HG03139 (cell line): Measurements from ENCODE around the gene CREB3.

Experiments
- ATAC-seq: cut with Tn5 transposase; IDR thresholded peaks from one replicate; pipeline ENCODE4 v1.9.1; 2021; ENCODE audit not compliant: unreplicated experiment

The CREB3 gene

DNA sequence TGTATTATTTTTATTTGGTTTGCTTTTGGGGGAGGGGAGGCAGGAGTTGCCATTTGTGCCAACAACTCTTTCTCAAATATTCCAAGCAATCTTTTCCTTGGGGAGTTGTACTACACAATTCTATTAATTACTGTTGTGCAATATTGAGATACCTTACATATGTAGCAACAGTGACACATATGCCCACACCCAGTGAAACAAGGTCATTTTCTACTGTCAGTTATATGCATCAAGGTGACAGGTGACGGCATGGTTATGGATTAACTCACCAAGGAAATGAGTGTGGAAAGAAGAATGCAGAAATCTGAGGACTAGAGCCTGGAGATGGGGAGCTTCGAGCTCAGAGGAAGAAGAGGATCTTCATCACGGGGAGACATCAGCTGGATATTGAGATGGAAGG is 39.5 kb downstream of the CREB3 start:
- ATAC-seq = no peak

GRCh38 chr9:35774907-35775635 is 42.6 kb downstream of the CREB3 start:
- ATAC-seq = no peak

DNA sequence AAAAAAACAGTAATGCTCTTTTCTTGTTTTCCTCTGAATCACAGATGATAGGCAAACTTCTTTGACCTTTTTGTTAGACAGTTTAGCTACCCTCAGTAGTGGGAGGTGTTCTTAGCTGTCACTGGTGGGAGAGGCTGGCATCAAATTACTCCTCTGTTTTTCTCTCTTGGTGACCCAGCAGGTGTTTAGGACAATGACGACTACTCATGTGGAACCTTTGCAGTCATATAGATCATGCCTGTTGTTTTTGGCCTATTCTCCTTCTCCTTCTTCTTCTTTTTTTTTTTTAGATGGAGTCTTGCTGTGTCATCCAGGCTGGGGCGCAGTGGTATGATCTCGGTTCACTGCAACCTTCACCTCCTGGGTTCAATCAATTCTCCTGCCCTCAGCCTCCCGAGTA is 43.6 kb downstream of the CREB3 start:
- no peak for ATAC-seq

DNA sequence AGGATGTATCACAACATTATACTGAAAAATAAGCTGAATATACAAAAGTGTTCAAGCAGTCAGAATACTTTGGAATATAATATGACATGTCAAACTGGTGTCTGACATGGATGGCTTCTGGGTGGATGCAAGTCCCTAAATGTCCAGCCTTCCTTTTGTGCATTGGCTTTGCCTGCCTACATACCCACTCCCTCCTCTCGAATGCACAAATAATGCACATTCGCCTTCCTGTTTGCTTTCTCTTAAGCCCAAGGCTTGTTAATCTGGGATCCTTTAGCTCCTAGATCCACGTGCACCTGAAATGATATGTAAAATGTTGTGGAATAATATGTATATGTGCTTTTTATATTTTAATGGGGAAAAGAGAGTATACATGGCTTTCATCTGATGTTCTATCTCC is 46.0 kb downstream of the CREB3 start:
- no peak for ATAC-seq

- ATAC-seq = no peak
These were observed 48.6 kb downstream of the CREB3 start for GRCh38 chr9:35781066-35781465.

DNA sequence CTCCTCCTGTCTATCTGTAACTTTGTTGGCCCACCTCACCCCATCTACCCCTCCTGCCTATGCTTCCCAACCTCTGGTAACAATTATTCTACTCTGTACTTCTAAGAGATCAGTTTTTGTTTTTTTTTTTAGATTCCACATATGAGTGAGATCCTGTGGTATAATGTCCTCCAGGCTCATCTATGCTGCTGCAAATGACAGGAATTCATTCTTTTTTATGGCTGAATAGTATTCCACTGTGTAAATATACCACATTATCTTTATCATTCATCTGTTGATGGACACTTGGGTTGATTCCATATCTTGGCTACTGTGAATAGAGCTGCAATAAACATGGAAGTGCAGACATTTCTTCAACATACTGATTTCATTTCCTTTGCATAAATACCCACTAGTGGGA is 51.0 kb downstream of the CREB3 start:
- ATAC-seq = no peak
